HG02938 (cell line): ENCODE data around the gene VPREB3.

Source experiments
- ATAC-seq: cut with Tn5 transposase; IDR thresholded peaks from one replicate; pipeline ENCODE4 v1.9.1; 2021; ENCODE audit warnings: mild to moderate bottlenecking, moderate library complexity; ENCODE audit not compliant: unreplicated experiment

VPREB3 gene

GRCh38 chr22:23783265-23784150 is 29.3 kb upstream of the VPREB3 start:
- no peak for ATAC-seq

GRCh38 chr22:23782703-23783102 is 28.5 kb upstream of the VPREB3 start:
- no peak for ATAC-seq

- ATAC-seq, result no peak
These were observed 28.0 kb upstream of the VPREB3 start for GRCh38 chr22:23782252-23782651.

- ATAC-seq, result no peak
These were observed 27.4 kb upstream of the VPREB3 start for GRCh38 chr22:23781511-23782183.

- ATAC-seq, result no peak
These were observed 26.8 kb upstream of the VPREB3 start for GRCh38 chr22:23781065-23781464.

- no peak for ATAC-seq
These were observed 26.0 kb upstream of the VPREB3 start for GRCh38 chr22:23780146-23780748.

GRCh38 chr22:23779731-23780130 is 25.5 kb upstream of the VPREB3 start:
- no peak for ATAC-seq

- ATAC-seq, result no peak
These were observed 24.9 kb upstream of the VPREB3 start for GRCh38 chr22:23779083-23779482.

- no peak for ATAC-seq
These were observed 24.3 kb upstream of the VPREB3 start for GRCh38 chr22:23778577-23778900.

GRCh38 chr22:23777776-23778576 is 23.8 kb upstream of the VPREB3 start:
- ATAC-seq, result no peak

- ATAC-seq, result no peak
These were observed 21.7 kb upstream of the VPREB3 start for GRCh38 chr22:23775779-23776375.

GRCh38 chr22:23774922-23775436 is 20.8 kb upstream of the VPREB3 start:
- no peak for ATAC-seq

GRCh38 chr22:23774114-23774921 is 20.1 kb upstream of the VPREB3 start:
- ATAC-seq, result no peak

- ATAC-seq, result no peak
These were observed 19.4 kb upstream of the VPREB3 start for GRCh38 chr22:23773483-23774113.

GRCh38 chr22:23772649-23773473 is 18.6 kb upstream of the VPREB3 start, which contains the start of gene MMP11:
MMP11 (plus strand) TSS chr22:23772849; CDS start chr22:23772871, 22 bp downstream.
- ATAC-seq, result no peak

GRCh38 chr22:23772315-23772648 is 18.1 kb upstream of the VPREB3 start:
- no peak for ATAC-seq

GRCh38 chr22:23769321-23769965 is 15.2 kb upstream of the VPREB3 start:
- no peak for ATAC-seq
